GM19351 (cell line): ENCODE results near the gene MYO7B.

ENCODE experiments used
- ATAC-seq: cut with Tn5 transposase; IDR thresholded peaks from one replicate; pipeline ENCODE4 v1.9.1; 2021; ENCODE audit warnings: mild to moderate bottlenecking, moderate library complexity; ENCODE audit not compliant: unreplicated experiment

The MYO7B gene

GRCh38 chr2:127634626-127635379 lies 99.3 kb downstream of the MYO7B start:
- no peak for ATAC-seq

DNA sequence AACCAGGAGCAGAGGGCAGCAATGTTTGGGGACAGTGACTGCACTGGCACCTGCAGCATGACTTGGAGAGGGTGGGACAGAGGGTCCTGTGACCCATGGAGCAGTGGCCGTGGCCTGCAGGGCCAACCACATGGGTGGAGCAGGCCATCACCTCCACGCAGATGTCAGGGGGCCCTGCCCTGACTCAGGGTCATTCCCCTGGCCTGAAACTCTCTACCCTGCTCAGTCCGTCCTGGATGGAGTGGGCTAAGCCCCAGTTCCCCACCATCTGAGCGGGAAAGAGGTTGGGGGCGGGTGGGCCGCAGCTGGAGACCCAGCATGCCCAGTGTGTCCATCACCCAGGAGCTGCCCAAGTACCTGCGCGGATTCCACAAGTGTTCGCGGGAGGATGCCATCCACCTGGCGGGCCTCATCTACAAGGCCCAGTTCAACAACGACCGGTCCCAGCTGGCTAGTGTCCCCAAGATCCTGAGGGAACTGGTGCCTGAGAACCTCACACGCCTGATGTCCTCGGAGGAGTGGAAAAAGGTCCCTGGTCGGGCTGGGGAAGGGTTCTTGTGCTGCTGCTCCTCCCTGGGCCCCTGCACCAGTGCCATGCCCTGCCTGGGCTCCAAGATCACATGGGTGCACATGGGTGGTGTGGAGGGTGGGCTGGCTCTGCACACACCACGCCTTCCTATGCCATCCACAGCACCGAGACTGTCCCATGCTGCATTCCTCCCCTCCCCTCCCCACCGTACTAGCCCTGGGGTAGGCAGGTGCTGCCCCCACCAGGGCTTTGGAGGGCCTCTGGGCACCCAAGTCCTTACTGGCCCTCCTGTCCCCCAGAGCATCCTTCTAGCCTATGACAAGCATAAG lies 100.1 kb downstream of the MYO7B start:
- ATAC-seq, result no peak

GRCh38 chr2:127636248-127637235 lies 101.1 kb downstream of the MYO7B start:
- no peak for ATAC-seq

GRCh38 chr2:127637236-127637630 lies 101.8 kb downstream of the MYO7B start:
- no peak for ATAC-seq

DNA sequence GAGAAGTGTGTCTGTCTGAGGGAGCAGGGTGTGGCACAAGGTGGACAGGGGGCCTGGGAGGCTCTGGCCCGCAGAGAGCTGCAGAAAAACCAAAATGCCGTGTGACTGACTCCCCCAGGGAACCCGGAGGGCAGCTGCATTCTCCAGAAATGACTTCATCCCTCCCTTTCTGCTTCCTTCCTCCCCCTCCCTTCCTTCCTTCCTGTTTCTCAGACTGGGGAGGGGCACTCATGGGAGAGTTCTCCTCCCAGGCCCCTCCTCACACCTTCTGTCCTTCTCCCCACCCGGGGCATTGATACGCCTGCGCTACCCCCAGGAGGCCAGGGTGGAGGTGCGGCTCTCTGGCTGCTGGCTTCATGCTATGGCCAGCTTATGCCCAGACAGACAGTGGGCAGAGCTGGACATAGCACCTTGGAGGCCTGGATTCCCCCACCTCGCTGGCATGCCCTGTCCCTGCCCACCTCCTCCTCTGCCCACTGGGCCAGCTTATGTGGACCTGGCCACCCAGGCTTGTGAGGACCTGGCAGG lies 102.3 kb downstream of the MYO7B start:
- ATAC-seq, result no peak

- ATAC-seq, result no peak
These were observed 103.1 kb downstream of the MYO7B start for GRCh38 chr2:127638361-127639110.

GRCh38 chr2:127639111-127639474 lies 103.6 kb downstream of the MYO7B start:
- ATAC-seq, result no peak

DNA sequence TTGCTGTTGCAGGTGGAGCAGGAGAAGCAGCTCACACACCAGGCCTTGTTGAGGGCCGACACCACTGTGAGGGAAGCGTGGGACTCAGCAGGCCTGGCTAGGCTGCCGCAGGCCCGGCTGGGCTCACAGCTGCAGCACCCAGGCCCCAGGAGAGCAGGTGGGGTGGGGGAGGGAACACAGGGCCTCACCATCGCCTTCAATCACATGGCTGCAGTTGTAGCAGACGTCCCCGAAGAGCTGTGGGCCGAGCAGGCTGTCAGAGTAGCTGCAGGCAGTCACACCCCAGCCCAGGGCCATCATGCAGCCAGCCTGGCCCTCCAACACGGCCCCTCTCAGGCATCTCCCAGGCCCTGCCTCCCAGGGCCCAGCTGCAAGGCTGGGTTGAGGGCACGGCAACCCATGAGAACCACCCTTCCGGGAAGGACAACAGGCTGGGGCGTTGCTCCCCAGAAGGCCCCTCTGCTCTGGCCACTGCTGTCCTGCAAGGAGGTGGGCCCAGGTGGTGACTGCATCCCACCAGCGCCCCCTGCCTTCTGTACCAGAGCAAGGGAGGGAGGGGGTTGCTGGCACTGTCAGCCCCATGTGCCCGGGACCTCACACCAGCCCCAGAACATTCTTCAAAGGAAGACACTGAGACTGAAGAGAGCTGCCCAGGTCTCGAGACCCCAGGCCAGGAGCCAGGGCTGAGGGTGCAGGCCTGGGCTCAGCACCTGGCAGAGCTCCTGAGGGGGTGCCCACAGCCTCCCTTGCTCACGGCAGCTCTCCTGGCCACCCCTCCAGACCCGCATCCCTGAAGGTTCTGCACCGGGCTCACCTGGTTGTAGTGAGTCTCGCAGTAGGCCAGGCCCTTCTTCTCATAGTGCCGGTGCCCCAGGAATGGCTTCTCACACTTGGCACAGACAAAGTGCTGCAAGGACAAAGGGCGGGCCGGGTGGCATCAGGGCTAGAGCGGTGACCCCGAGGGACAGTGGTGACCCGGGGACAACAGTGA lies 104.9 kb downstream of the MYO7B start:
- ATAC-seq, result peak; percentile 73

GRCh38 chr2:127641133-127641532 lies 105.7 kb downstream of the MYO7B start:
- ATAC-seq, result no peak

GRCh38 chr2:127641846-127642507 lies 106.5 kb downstream of the MYO7B start:
- ATAC-seq, result no peak

DNA sequence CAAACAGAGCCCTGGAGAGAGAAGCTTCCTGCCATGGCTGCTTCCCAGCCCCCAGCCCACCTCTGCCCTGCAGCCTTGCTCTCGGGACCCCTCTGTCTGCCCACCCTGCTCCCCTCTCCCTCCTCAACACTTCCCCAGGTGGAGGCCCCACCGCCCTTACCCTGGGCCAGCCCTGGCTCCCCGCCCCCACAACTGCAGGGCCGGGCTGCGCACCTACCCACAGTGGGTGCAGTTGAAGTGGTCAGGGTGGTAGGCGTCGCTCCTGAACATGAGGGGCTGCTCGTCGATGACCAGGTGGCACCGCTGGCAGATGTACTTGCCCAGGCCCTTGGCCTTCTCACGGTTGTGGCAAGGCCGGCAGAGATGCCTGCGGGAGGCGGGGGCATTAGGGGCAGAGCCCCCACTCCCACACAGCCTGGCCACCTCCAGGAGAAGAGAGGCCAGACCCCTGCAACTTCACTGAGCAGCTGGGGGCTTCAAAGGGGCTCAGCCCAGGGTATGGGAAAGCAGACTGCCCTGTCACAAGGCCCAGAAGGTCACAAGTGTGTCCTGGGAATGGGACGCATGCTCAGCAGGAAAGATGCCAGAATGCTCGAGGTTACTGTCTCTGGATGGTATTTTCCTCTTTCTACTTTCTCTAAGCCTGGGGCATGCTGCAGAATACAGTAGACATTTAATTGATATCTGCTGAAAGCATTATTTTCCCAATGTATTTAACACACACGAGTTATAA lies 107.4 kb downstream of the MYO7B start:
- no peak for ATAC-seq

DNA sequence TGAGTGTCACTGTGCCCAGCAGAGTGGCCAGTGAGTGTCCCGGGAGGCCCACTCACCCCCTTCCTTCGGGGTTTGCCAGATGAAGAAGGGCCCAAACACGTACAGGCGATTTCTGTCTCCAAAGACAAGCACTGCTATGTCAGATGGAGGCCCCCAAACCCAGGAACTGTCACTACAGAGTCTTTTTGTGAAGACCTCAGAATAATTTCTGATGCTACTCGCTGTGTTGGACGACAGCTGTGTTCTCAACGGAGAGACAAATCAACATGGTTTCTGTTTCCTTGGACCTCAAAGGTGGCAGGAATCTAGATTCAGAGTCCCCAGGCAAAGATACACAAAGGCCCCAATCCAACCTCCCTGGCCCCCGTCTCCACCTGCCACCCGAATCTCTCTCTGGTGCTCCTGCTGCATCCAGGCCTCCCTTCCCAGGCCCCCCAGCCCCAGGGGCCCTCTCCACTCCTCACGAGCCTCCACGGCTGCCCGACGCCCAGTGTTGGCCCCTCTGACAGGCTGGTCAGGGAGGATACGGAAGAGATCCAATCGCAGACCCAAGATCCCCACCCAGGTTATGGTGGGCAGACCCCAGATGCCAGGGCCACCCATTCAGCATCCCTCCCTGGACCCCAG lies 108.1 kb downstream of the MYO7B start:
- ATAC-seq, result no peak

DNA sequence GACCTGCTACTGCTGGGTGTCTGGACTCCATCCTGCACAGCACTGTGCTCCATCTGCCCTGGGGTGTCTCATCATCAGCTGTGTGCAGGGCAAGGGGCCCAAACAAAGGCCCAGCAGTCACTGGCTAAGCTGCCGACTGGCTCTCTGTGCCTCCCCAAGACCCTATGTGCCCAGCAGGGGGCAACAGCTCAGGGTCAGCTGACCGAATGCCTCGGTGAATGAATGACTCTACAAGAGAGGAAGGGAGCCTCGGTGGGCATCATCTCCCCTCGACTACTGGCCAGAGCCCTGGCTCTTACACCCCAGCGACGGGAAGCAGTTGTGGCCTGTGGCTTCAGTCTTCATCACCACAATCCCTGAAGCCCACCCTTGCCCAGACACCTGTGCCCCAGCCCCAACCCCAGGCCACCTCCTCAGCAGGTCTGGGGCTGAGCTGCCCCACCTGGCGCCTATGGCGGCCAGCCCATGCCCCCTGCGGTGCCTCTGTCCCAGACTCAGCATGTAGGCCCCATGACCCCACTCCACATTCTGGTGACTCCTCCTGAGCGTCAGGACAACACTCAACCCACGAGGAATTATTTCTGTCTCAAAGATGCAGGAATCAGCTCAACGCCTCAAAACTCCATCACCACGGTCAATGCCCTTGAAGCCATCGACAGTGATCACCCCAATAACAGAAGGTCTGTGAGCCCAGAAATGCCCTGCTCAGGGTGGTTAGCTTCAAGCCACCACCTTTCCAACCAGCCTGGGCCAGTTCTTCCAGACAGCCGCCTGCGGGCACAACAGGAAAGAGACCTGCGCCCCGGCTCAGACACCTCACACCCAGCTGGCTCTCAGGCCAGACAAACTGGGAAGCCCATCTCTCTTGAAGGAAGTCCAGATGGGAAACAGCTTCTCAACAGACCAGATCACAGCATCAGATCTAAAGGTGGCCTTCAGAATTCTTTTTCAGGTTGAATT lies 108.9 kb downstream of the MYO7B start:
- no peak for ATAC-seq

DNA sequence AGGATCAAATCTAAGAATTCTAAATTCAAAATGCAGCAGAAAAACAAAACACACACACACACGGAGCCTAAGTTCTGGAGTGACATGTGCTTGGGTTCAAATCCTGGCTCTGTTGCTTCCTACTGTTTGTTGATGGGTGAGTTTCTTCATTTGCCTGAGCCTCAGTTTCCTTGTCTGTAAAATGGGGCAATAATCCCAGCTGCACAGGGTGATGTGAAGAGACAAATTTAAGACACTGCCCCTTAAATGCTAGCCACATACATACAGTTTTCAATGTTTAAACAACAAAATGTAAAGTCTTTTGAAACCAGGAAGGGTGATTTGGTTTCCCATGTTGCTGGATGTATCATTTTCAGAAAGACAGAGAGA lies 109.5 kb downstream of the MYO7B start:
- ATAC-seq, result no peak

DNA sequence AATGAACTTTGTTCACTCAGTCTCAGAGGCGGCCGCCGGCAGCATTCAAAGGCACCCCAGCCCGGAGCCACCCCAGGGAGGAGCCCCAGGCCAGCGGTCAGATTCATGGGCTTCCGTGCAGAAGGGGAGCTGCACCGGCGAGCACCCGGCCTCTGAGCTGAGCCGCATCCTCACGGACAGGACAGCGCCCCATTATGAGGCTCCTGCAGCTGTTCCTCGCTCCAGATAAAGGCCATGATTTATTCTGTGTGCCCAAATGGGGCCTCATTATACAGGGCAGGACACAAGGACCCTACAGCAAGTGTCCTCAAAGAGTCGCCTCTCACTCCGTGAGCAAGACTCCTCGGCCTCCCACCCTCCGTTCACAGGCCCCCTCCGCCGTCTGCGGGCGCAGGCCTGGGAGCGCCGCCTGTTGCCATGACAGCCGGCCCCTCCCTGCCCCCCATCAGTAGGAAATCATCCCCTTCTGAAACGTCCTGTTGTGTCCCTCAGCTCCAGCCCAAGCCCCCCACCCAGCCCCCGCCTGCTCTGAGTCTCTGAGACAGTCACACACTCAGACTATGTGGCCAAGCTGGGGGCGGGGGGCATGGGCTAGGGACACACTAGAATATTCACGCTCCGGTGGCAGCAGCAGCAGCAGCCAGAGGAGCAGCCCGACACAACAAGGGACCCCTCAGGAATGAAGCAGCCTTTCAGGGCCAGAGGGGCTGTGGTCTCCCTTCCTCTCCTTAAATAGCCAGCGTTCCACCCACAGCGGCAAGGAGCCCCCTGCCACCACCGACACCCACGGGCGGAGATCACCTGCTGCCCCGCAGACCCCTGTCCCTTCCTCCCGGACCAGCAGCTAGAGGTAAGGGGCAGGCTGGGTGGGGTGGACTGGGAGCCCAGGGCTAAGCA lies 110.2 kb downstream of the MYO7B start, which contains the start of gene GPR17:
TSS of gene GPR17 (plus strand) at position 759 of the 897 bp plus-strand sequence. CDS start 4,583 bp downstream, outside the sequence.
- ATAC-seq, result no peak
